A673 (cell line): ENCODE results near the gene C13orf46. TPM values are rescaled to one million over a fixed set of nuclear protein-coding genes. Genes with fewer than 3 reads are reported as not detected.

Experiments
- Bru-seq: library from RNA; stranded (reverse); fragments of 400-500 nt; gene quantifications from one replicate; lab custom pipeline; 2021; lab: Mats Ljungman, UMichigan
- BruChase-seq, 2 experiments: library from RNA; stranded (reverse); fragments of 400-500 nt; gene quantifications; one replicate each; lab custom pipeline; 2021; lab: Mats Ljungman, UMichigan
- BruUV-seq: library from RNA; stranded (reverse); fragments of 400-500 nt; replicated peaks from 2 replicates; lab custom pipeline; 2021; lab: Mats Ljungman, UMichigan
- CTCF ChIA-PET: fragments of 300-600 bp; sonication (Branson Sonifier 250); formaldehyde crosslinking; loops from one replicate; lab custom pipeline; 2022; ENCODE audit warnings: antibody characterized with exemption; lab: Charles Lee
- POLR2A ChIA-PET: fragments of 300-600 bp; sonication (Branson Sonifier 250); formaldehyde crosslinking; loops from one replicate; lab custom pipeline; 2022; ENCODE audit warnings: antibody characterized with exemption; ENCODE audit not compliant: low non-redundant PET; lab: Charles Lee
- DNase-seq: peaks from one replicate; pipeline ENCODE4 v3.0.0-alpha.2; 2015; ENCODE audit warnings: low spot score
- H3K27ac ChIP-seq: fragments of 200-600 bp; sonication (generic); 2 replicates; pipeline ENCODE4 v1.5.1; 2016; ENCODE audit warnings: mixed run types, low read depth, mild to moderate bottlenecking, mixed read lengths, antibody characterized with exemption, low read length; ENCODE audit not compliant: poor library complexity, severe bottlenecking
- H3K27me3 ChIP-seq: fragments of 200-600 bp; sonication (generic); replicated peaks from 2 replicates; pipeline ENCODE4 v1.6.1; 2017; ENCODE audit warnings: mixed run types, low read depth, mild to moderate bottlenecking, mixed read lengths, antibody characterized with exemption, low read length; ENCODE audit not compliant: insufficient read depth, poor library complexity
- H3K36me3 ChIP-seq: fragments of 200-600 bp; sonication (generic); 2 replicates; pipeline ENCODE4 v1.6.1; 2016; ENCODE audit warnings: mixed run types, mild to moderate bottlenecking, mixed read lengths, antibody characterized with exemption, low read length; ENCODE audit not compliant: insufficient read depth, poor library complexity, severe bottlenecking
- H3K4me1 ChIP-seq: fragments of 200-600 bp; sonication (generic); 2 replicates; pipeline ENCODE4 v1.6.1; 2017; ENCODE audit warnings: mixed run types, mild to moderate bottlenecking, mixed read lengths, antibody characterized with exemption, low read length; ENCODE audit not compliant: insufficient read depth, poor library complexity, severe bottlenecking
- H3K4me3 ChIP-seq: fragments of 200-600 bp; sonication (generic); 2 replicates; pipeline ENCODE4 v1.5.1; 2016; ENCODE audit warnings: low read depth, mixed run types, mild to moderate bottlenecking, mixed read lengths, low read length; ENCODE audit not compliant: poor library complexity, severe bottlenecking
- H3K9me3 ChIP-seq: fragments of 200-600 bp; sonication (generic); 2 replicates; pipeline ENCODE4 v1.6.1; 2016; ENCODE audit warnings: mixed run types, low read depth, mild to moderate bottlenecking, mixed read lengths, antibody characterized with exemption, low read length; ENCODE audit not compliant: poor library complexity, severe bottlenecking
- CTCF ChIP-seq: fragments of 300-800, 200-600 bp; sonication (generic); conservative IDR thresholded peaks from 2 replicates; pipeline ENCODE4 v1.5.1; 2017; ENCODE audit warnings: low read depth, mild to moderate bottlenecking, antibody characterized with exemption, low read length, moderate library complexity, mixed read lengths
- EZH2 ChIP-seq: fragments of 200-600 bp; sonication (generic); IDR thresholded peaks from 2 replicates; pipeline ENCODE4 v1.6.1; 2017; ENCODE audit warnings: borderline replicate concordance, low read depth, mild to moderate bottlenecking, mixed read lengths, antibody characterized with exemption, low read length; ENCODE audit not compliant: poor library complexity, severe bottlenecking
- intact Hi-C: fragments of 100-400 bp; cut with micrococcal nuclease; formaldehyde crosslinking; loops from one replicate; pipeline ENCODE4 v1.10.0; 2022; ENCODE audit not compliant: unreplicated experiment
- long read RNA-seq: library from polyadenylated mRNA; stranded (forward); transcript quantifications from one replicate; pipeline ENCODE4 v2.0.0, GENCODE V29; 2022
- total RNA-seq: library from RNA; stranded (reverse); gene quantifications from 2 replicates; pipeline ENCODE4 v1.2.3, GENCODE V29; 2021

C13orf46 gene
- 3.1 and 3.6 TPM in 2 replicates for total RNA-seq
- Bru-seq, nascent RNA: percentile 53 among the genes with signal in this experiment
- percentile 59 among the genes with signal in this experiment for BruChase-seq, experiment 1, labeled RNA remaining after a 2-hour chase
- BruChase-seq, experiment 2, labeled RNA remaining after a 6-hour chase: percentile 72 among the genes with signal in this experiment
- long read RNA-seq: 0 reads

GRCh38 chr13:113973218-113974164, at the start of gene C13orf46:
Gene C13orf46 (minus strand): TSS chr13:113974076. CDS start chr13:113973997, 79 bp downstream.
- no peak for TF ChIP-seq EZH2
- no peak for TF ChIP-seq CTCF
- CTCF ChIA-PET: no interaction called here
- intact Hi-C loops: no loop called here
- BruUV-seq: no TSS peak
- POLR2A ChIA-PET: no interaction called here
- Histone ChIP-seq H3K4me3 (no peak within 1 kb of the TSS), H3K27ac (no peak within 1 kb of the TSS), H3K4me1 (no peaks in the 10 kb centered on the region), H3K36me3 (peaks cover 7% of the 10 kb centered on the region), H3K9me3 (no peaks in the 10 kb centered on the region), H3K27me3 (no peaks in the 10 kb centered on the region)
- no peak for DNase-seq

GRCh38 chr13:114022876-114023275, 49.0 kb upstream of the C13orf46 start:
- DNase-seq: no peak
- no peak overlapping the region for H3K4me3 ChIP-seq
- no peaks in the 10 kb centered on the region for H3K4me1 ChIP-seq
- no peaks in the 10 kb centered on the region for H3K36me3 ChIP-seq
- TF ChIP-seq EZH2: no peak
- TF ChIP-seq CTCF: no peak
- no peak overlapping the region for H3K27ac ChIP-seq
- ChIA-PET POLR2A (no interaction called here), CTCF (no interaction called here)
- no peaks in the 10 kb centered on the region for H3K9me3 ChIP-seq
- H3K27me3 ChIP-seq: no peaks in the 10 kb centered on the region
- intact Hi-C loops: no loop called here
- no TSS peak for BruUV-seq

DNA sequence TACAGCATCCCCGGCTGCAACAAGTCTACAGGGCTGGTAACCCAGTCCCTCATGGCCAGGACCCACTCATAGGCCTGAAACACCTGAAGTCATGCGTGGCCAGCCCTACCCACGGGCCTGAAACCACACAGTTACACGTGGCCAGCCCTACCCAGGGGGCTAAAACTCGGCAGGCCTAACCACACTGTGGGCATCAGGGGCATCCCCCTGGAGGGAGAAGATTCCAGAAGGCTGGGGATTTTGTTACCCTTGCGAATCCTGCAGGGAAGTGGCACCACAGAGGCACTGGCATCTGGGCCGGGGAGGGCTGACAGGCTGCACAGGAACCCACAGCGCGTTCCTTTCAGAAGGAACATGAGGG, 48.4 kb upstream of the C13orf46 start:
- Histone ChIP-seq H3K4me1 (no peaks in the 10 kb centered on the region), H3K27ac (no peak overlapping the region), H3K36me3 (no peaks in the 10 kb centered on the region), H3K27me3 (no peaks in the 10 kb centered on the region), H3K4me3 (no peak overlapping the region), H3K9me3 (no peaks in the 10 kb centered on the region)
- intact Hi-C loops: no loop called here
- ChIA-PET POLR2A (no interaction called here), CTCF (no interaction called here)
- TF ChIP-seq EZH2: no peak
- no peak for TF ChIP-seq CTCF
- no TSS peak for BruUV-seq
- DNase-seq: no peak
